H1 (cell line): Measurements from ENCODE around the gene SAP30L. TPM values are rescaled to one million over a fixed set of nuclear protein-coding genes. Genes with fewer than 3 reads are reported as not detected.

Experiments
- CTCF ChIA-PET: fragments of 300-600 bp; sonication (Branson Sonifier 250); formaldehyde crosslinking; loops from one replicate; lab custom pipeline; 2021; ENCODE audit not compliant: partially characterized antibody; lab: Charles Lee
- POLR2A ChIA-PET: fragments of 300-600 bp; sonication (Branson Sonifier 250); formaldehyde crosslinking; loops from one replicate; lab custom pipeline; 2021; ENCODE audit warnings: inconsistent platforms; ENCODE audit not compliant: partially characterized antibody; lab: Charles Lee
- DNase-seq, 2 experiments: peaks; one replicate each; pipeline versions ENCODE4 v3.0.0 to v3.0.0-alpha.2; 2010 to 2022; ENCODE audit warnings: low spot score in 2 of 2, low read depth in 1 of 2, mixed read lengths in 1 of 2
- FAIRE-seq: peaks from 2 replicates; lab custom pipeline; 2011; peaks lifted over from hg19 to GRCh38; lab: Jason Lieb, UNC
- H2AFZ ChIP-seq: 2 replicates; pipeline ENCODE4 v1.8.1; 2012; ENCODE audit warnings: low read length, inconsistent platforms
- H2AK5ac ChIP-seq: 2 replicates; pipeline ENCODE4 v1.6.1; 2013; ENCODE audit warnings: low read depth, low read length
- H2BK120ac ChIP-seq: replicated peaks from 2 replicates; pipeline ENCODE3; 2013; ENCODE audit warnings: low read depth, low read length, inconsistent platforms
- H2BK12ac ChIP-seq: 2 replicates; pipeline ENCODE4 v1.6.1; 2013; ENCODE audit warnings: low read depth, low read length
- H2BK15ac ChIP-seq: 2 replicates; pipeline ENCODE4 v1.6.1; 2013; ENCODE audit warnings: low read length
- H2BK20ac ChIP-seq: 2 replicates; pipeline ENCODE4 v1.6.1; 2013; ENCODE audit warnings: low read length
- H2BK5ac ChIP-seq: 2 replicates; pipeline ENCODE4 v1.6.1; 2013; ENCODE audit warnings: low read depth, low read length
- H3K14ac ChIP-seq: 2 replicates; pipeline ENCODE4 v1.6.1; 2013; ENCODE audit warnings: inconsistent platforms; ENCODE audit not compliant: insufficient read length
- H3K18ac ChIP-seq: 2 replicates; pipeline ENCODE4 v1.6.1; 2013; ENCODE audit warnings: low read length; ENCODE audit errors: extremely low read depth
- H3K23ac ChIP-seq: 2 replicates; pipeline ENCODE4 v1.6.1; 2013; ENCODE audit warnings: inconsistent platforms; ENCODE audit not compliant: insufficient read length
- H3K23me2 ChIP-seq: 2 replicates; pipeline ENCODE4 v1.6.1; 2013; ENCODE audit warnings: low read depth, low read length
- H3K27ac ChIP-seq: 2 replicates; pipeline ENCODE4 v1.6.1; 2011; ENCODE audit warnings: low read depth, low read length, inconsistent platforms
- H3K27me3 ChIP-seq, 4 experiments: replicated peaks in 1 of 4; 1 replicate in 1 of 4; 2 replicates in 3 of 4; pipeline versions ENCODE4 v1.6.1 to v1.8.1; 2011 to 2013; ENCODE audit warnings: low read length in 3 of 4, mild to moderate bottlenecking in 3 of 4, inconsistent platforms in 2 of 4, mixed read lengths in 2 of 4, moderate library complexity in 1 of 4; ENCODE audit not compliant: control insufficient read depth in 3 of 4, insufficient read depth in 3 of 4; ENCODE audit errors: extremely low read depth in 1 of 4
- H3K36me3 ChIP-seq, 4 experiments: 2 replicates each; pipeline versions ENCODE4 v1.6.1 to v1.8.1; 2011 to 2013; ENCODE audit warnings: mild to moderate bottlenecking in 4 of 4, low read length in 3 of 4, moderate library complexity in 2 of 4, control low read depth in 1 of 4, inconsistent platforms in 1 of 4; ENCODE audit not compliant: insufficient read depth in 4 of 4, control insufficient read depth in 2 of 4
- H3K4ac ChIP-seq: replicated peaks from 2 replicates; pipeline ENCODE3; 2013; ENCODE audit warnings: low read length, low read depth, mixed read lengths, inconsistent platforms; ENCODE audit not compliant: insufficient read length
- H3K4me1 ChIP-seq, 4 experiments: replicated peaks in 1 of 4; 1 replicate in 1 of 4; 2 replicates in 3 of 4; pipeline versions ENCODE4 v1.6.1 to v1.8.1; 2011 to 2013; ENCODE audit warnings: low read length in 3 of 4, inconsistent platforms in 2 of 4, mixed read lengths in 1 of 4; ENCODE audit not compliant: insufficient read depth in 4 of 4, control insufficient read depth in 3 of 4
- H3K4me2 ChIP-seq, 2 experiments: 2 replicates each; pipeline versions ENCODE4 v1.6.1 to v1.8.1; 2011 to 2013; ENCODE audit warnings: low read depth in 2 of 2, low read length in 2 of 2, control low read depth in 1 of 2, inconsistent platforms in 1 of 2, mild to moderate bottlenecking in 1 of 2; ENCODE audit not compliant: insufficient read depth in 1 of 2
- H3K4me3 ChIP-seq, 4 experiments: fragments of 200-600, 300-600 bp in 1 of 4; sonication (generic), shearing (Covaris generic), sonication (Bioruptor Twin) in 1 of 4; 2 replicates each; pipeline versions ENCODE4 v1.5.1 to v1.8.1; 2011 to 2016; ENCODE audit warnings: low read length in 4 of 4, low read depth in 3 of 4, control low read depth in 2 of 4, inconsistent platforms in 2 of 4, mild to moderate bottlenecking in 2 of 4, mixed read lengths in 1 of 4, moderate library complexity in 1 of 4; ENCODE audit not compliant: insufficient read depth in 2 of 4; ENCODE audit errors: extremely low read depth in 1 of 4
- H3K56ac ChIP-seq: replicated peaks from 2 replicates; pipeline ENCODE3; 2013; ENCODE audit warnings: low read depth, mild to moderate bottlenecking, mixed read lengths, low read length, inconsistent platforms; ENCODE audit not compliant: insufficient read length
- H3K79me1 ChIP-seq: 2 replicates; pipeline ENCODE4 v1.6.1; 2013; ENCODE audit warnings: low read depth, low read length, control low read depth
- H3K79me2 ChIP-seq, 2 experiments: 2 replicates each; pipeline versions ENCODE4 v1.6.1 to v1.8.1; 2012 to 2013; ENCODE audit warnings: low read length in 2 of 2, mild to moderate bottlenecking in 2 of 2, inconsistent platforms in 1 of 2; ENCODE audit not compliant: insufficient read depth in 2 of 2, control insufficient read depth in 1 of 2
- H3K9ac ChIP-seq, 4 experiments: replicated peaks in 1 of 4; 1 replicate in 1 of 4; 2 replicates in 3 of 4; pipeline versions ENCODE4 v1.6.1 to v1.8.1; 2011 to 2013; ENCODE audit warnings: low read depth in 3 of 4, low read length in 3 of 4, control low read depth in 2 of 4, mild to moderate bottlenecking in 2 of 4, moderate library complexity in 2 of 4, inconsistent platforms in 1 of 4; ENCODE audit errors: extremely low read depth in 1 of 4
- H3K9me3 ChIP-seq, 2 experiments: 2 replicates each; pipeline versions ENCODE4 v1.6.1 to v1.8.1; 2012 to 2013; ENCODE audit warnings: mild to moderate bottlenecking in 2 of 2, moderate library complexity in 2 of 2, control low read depth in 1 of 2, inconsistent platforms in 1 of 2, low read depth in 1 of 2, low read length in 1 of 2, mixed read lengths in 1 of 2; ENCODE audit not compliant: insufficient read depth in 2 of 2
- H4K20me1 ChIP-seq, 2 experiments: replicated peaks in 1 of 2; 2 replicates each; pipeline versions ENCODE3 to v1.8.1; 2011 to 2013; ENCODE audit warnings: inconsistent platforms in 2 of 2, low read length in 2 of 2, mild to moderate bottlenecking in 1 of 2; ENCODE audit not compliant: insufficient read depth in 2 of 2, control insufficient read depth in 1 of 2
- H4K5ac ChIP-seq: 2 replicates; pipeline ENCODE4 v1.6.1; 2013; ENCODE audit warnings: low read length, low read depth, mixed read lengths, inconsistent platforms; ENCODE audit not compliant: insufficient read length
- H4K8ac ChIP-seq: 2 replicates; pipeline ENCODE4 v1.8.0; 2013; ENCODE audit warnings: mild to moderate bottlenecking, moderate library complexity, low read length, inconsistent platforms; ENCODE audit not compliant: insufficient read depth; ENCODE audit errors: extremely low read depth
- H4K91ac ChIP-seq: replicated peaks from 2 replicates; pipeline ENCODE3; 2013; ENCODE audit warnings: low read length, mixed read lengths, inconsistent platforms; ENCODE audit not compliant: insufficient read length
- CBX5 ChIP-seq: fragments of 300-800, 300-1000 bp; sonication (generic); IDR thresholded peaks from 2 replicates; pipeline ENCODE4 v1.7.1; 2016; ENCODE audit warnings: antibody characterized with exemption, low read length, low read depth
- CTBP2 ChIP-seq: IDR thresholded peaks from 2 replicates; pipeline ENCODE4 v1.7.0; 2011; ENCODE audit warnings: borderline replicate concordance, mild to moderate bottlenecking, moderate library complexity, mixed read lengths, low read length; ENCODE audit not compliant: insufficient read depth, insufficient read length
- KDM4A ChIP-seq: IDR thresholded peaks from one replicate; pipeline ENCODE4 v1.7.1; 2012; ENCODE audit warnings: low read depth, mild to moderate bottlenecking, moderate library complexity, low read length, inconsistent platforms; ENCODE audit not compliant: severe bottlenecking
- NRF1 ChIP-seq: IDR thresholded peaks from 2 replicates; pipeline ENCODE4 v1.6.1; 2011; ENCODE audit warnings: mild to moderate bottlenecking, low read depth, low read length, improper control_type of control experiment
- SAP30 ChIP-seq: fragments of 300-600 bp; sonication (generic); IDR thresholded peaks from 2 replicates; pipeline ENCODE4 v1.7.1; 2012; ENCODE audit warnings: low read length, moderate library complexity, mild to moderate bottlenecking, inconsistent platforms; ENCODE audit not compliant: insufficient read depth, insufficient replicate concordance
- SIN3A ChIP-seq, 2 experiments: IDR thresholded peaks in 1 of 2; conservative IDR thresholded peaks in 1 of 2; 2 replicates each; pipeline ENCODE4 v1.6.1; 2011 to 2012; ENCODE audit warnings: low read length in 2 of 2, improper control_type of control experiment in 1 of 2, low read depth in 1 of 2, mild to moderate bottlenecking in 1 of 2
- SP1 ChIP-seq: IDR thresholded peaks from 2 replicates; pipeline ENCODE4 v1.6.1; 2011; ENCODE audit warnings: low read depth, low read length
- WGBS, 2 experiments: shearing (Covaris generic) in 1 of 2; methylation state at CpG; one replicate each; pipeline versions ENCODE4 v1.1.6 to v1.1.7; 2013 to 2015; ENCODE audit warnings: low lambda C conversion rate in 2 of 2, mixed read lengths in 2 of 2, inconsistent platforms in 1 of 2, low coverage in 1 of 2, missing lambda C conversion rate in 1 of 2; ENCODE audit not compliant: insufficient replicate concordance in 2 of 2, insufficient coverage in 1 of 2, insufficient read length in 1 of 2; ENCODE audit errors: extremely low coverage in 1 of 2, missing lambda C conversion rate in 1 of 2; 5-methylcytosine and 5-hydroxymethylcytosine counted together
- polyA plus RNA-seq, 7 experiments: library from polyadenylated mRNA; depleted of rRNA in 3 of 7; stranded (reverse) in 5 of 7; unstranded in 2 of 7; fragments of >200 nt in 5 of 7; fragments of 200-250 nt in 2 of 7; gene quantifications; 1 replicate in 5 of 7; 2 replicates in 1 of 7; 4 replicates in 1 of 7; pipeline versions ENCODE4 v1.2.1 to v1.2.3, GENCODE V29; 2011 to 2013; ENCODE audit warnings: missing spikeins in 2 of 7, mixed read lengths in 2 of 7
- total RNA-seq: library from RNA; stranded (reverse); fragmentation: NEBNext Ultra II Directional; extraction: Animal tissue kit (Norgen Biotek cat#: 25700); gene quantifications from 2 replicates; pipeline ENCODE4 v1.2.1, GENCODE V29; 2021
- TF ChIP-seq, protein P1 (sequence below): IDR thresholded peaks from 2 replicates; pipeline ENCODE4 v1.6.1; 2012; ENCODE audit warnings: low read length, inconsistent platforms

SAP30L gene
- total and polyA plus RNA-seq, 2 of the 8 experiments (the other 6 are each of a cell fraction or from before 2014, with no cell fraction given) = 12.2 to 31.5 TPM

DNA sequence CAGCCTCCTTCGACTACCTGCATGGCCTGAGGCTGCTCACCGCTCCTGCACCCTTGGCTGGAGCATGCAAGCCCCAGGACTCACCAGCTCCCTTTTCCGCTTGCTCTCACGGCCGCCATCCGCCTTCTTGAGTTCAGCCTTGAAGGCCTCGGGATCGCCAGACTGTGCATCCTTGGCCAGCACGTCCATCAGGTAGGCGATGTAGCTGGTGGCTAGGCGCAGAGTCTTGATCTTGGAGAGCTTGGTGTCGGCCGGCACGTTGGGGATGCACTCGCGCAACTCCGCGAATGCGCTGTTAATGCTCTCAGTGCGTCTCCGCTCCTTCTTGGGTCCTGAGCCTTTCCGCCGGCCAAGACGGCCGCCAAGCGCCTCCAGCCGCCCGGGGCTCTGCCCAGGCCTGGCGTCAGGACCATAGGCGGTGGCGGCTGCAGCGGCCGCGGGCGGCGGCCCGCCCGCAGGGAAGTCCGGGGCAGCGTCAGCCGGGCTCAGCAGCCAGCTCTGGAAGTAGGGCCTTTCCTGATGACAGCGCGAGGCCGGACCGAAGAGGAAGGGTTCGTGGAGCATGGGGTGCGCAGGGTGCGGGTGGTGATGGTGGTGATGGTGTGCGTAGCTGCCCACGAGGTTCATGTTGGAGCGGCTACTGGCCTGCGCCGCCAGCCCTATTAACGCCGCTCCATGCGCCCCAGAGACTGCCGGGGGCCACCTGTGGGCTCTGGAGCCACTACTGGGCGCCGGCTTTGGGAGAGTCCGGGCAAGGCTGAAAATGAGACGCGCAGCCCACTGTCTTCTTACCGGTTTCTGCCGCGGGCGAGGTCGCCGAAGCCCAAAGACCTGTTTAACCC, 31.8 kb downstream of the SAP30L start:
- H3K18ac ChIP-seq = no peak overlapping the region; the same call in 1 of the 2 replicates
- H3K27me3 ChIP-seq = peaks cover 96 to 100% (median 99%) of the 10 kb centered on the region in 4 experiments
- H3K4me1 ChIP-seq = peaks cover 27 to 63% (median 33%) of the 10 kb centered on the region in 4 experiments
- no peak overlapping the region for H4K91ac ChIP-seq
- peak overlapping the region; percentile 77; the same call in 1 of the 2 replicates for H2BK12ac ChIP-seq
- H3K79me2 ChIP-seq = no peaks in the 10 kb centered on the region
- no peak overlapping the region for H3K9ac ChIP-seq
- POLR2A ChIA-PET = interaction anchor here (0.7 to 2.6 kb wide), 4 partner anchors 8 to 43 kb away, joined by 3 to 10 read pairs (median 6); no protein-coding TSS in a partner anchor
- peak overlapping the region; percentile 45; the same call in 1 of the 2 replicates for H4K8ac ChIP-seq
- H3K4me2 ChIP-seq = peak overlapping the region; percentile 80 to 85
- no peak overlapping the region for H2BK20ac ChIP-seq
- H3K23me2 ChIP-seq = peaks cover 10% of the 10 kb centered on the region; the same call in 1 of the 2 replicates
- H2AFZ ChIP-seq = no peak overlapping the region
- no peak overlapping the region for H2BK5ac ChIP-seq
- H4K5ac ChIP-seq = no peak overlapping the region
- H2AK5ac ChIP-seq = no peak overlapping the region
- H3K27ac ChIP-seq = no peak overlapping the region
- H3K23ac ChIP-seq = no peak overlapping the region
- H3K4ac ChIP-seq = no peak overlapping the region
- H4K20me1 ChIP-seq = peaks cover 22 to 50% of the 10 kb centered on the region in 2 experiments
- FAIRE-seq (no peak), DNase-seq (peak in 1 of 2 experiments; percentile 74)
- H3K9me3 ChIP-seq = no peaks in the 10 kb centered on the region
- peak overlapping the region; percentile 18; the same call in 1 of the 2 replicates for H2BK15ac ChIP-seq
- no peak overlapping the region for H3K14ac ChIP-seq
- CTCF ChIA-PET = interaction anchor here (1.0 to 5.0 kb wide), 5 partner anchors 10 to 512 kb away, joined by 3 to 33 read pairs (median 12); no protein-coding TSS in a partner anchor
- WGBS, 2 experiments = 3% methylated on average over 68 of the region's 68 CpGs; no CpG with 5 or more reads in 1 of the 2 experiments
- peak overlapping the region; percentile 27 to 58 (median 38); a peak in 7 of 8 replicates for H3K4me3 ChIP-seq
- H3K79me1 ChIP-seq = no peaks in the 10 kb centered on the region; the same call in 1 of the 2 replicates
- H3K36me3 ChIP-seq = peaks cover 0 to 4% (median 0%) of the 10 kb centered on the region in 4 experiments; a peak in 1 of 8 replicates
- H2BK120ac ChIP-seq = no peak overlapping the region
- no peak overlapping the region for H3K56ac ChIP-seq
- peak; percentile 51 for TF ChIP-seq KDM4A
- TF ChIP-seq CTBP2 = peak; percentile 55
- TF ChIP-seq, protein P1, sequence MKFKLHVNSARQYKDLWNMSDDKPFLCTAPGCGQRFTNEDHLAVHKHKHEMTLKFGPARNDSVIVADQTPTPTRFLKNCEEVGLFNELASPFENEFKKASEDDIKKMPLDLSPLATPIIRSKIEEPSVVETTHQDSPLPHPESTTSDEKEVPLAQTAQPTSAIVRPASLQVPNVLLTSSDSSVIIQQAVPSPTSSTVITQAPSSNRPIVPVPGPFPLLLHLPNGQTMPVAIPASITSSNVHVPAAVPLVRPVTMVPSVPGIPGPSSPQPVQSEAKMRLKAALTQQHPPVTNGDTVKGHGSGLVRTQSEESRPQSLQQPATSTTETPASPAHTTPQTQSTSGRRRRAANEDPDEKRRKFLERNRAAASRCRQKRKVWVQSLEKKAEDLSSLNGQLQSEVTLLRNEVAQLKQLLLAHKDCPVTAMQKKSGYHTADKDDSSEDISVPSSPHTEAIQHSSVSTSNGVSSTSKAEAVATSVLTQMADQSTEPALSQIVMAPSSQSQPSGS = no peak
- TF ChIP-seq SP1 = peak; percentile 50; the same call in 1 of the 2 replicates
- TF ChIP-seq CBX5 = no peak
- no peak for TF ChIP-seq NRF1
- TF ChIP-seq SIN3A (conservative IDR thresholded peaks at IDR 0.05 in 1 of 2, IDR thresholded peaks at IDR 0.05 in 1 of 2; ENCODE audit: low read depth in 1 of 2, low read length in 2 of 2) = 0 out of 4 replicates have a peak, but pooled peaks of 1 of the 2 experiments have one; percentile 9
- no peak for TF ChIP-seq SAP30
